Measurements from ENCODE around the gene ZNF675.

- TF ChIP-seq CTCF (IDR thresholded peaks at IDR 0.05; ENCODE audit: control extremely low read depth in 1 of 3, insufficient read depth in 1 of 3, low read depth in 1 of 3, low read length in 3 of 3) (no peak), BRCA1 (IDR thresholded peaks at IDR 0.05; ENCODE audit: low read depth, low read length) (no peak), YY1 (IDR thresholded peaks at IDR 0.05; ENCODE audit: low read depth, low read length) (no peak), EP300 (IDR thresholded peaks at IDR 0.05; ENCODE audit: borderline replicate concordance in 1 of 2, low read depth in 2 of 2, low read length in 2 of 2) (no peak), POLR2A (IDR thresholded peaks at IDR 0.05; ENCODE audit: control extremely low read depth in 1 of 2, low read depth in 2 of 2, low read length in 2 of 2) (no peak), RAD21 (IDR thresholded peaks at IDR 0.05 in 1 of 2, conservative IDR thresholded peaks at IDR 0.05 in 1 of 2; ENCODE audit: low read depth in 2 of 2, low read length in 2 of 2) (no peak), CHD7 (IDR thresholded peaks at IDR 0.05; ENCODE audit: insufficient replicate concordance, low read length) (no peak), SIX5 (IDR thresholded peaks at IDR 0.05; ENCODE audit: low read depth, low read length) (no peak)
Measured at GRCh38 chr19:23709347-23709746, 22.3 kb upstream of the ZNF675 start.
